PC-9 (cell line): Measurements from ENCODE around the gene ATP6V0B. TPM values are rescaled to one million over a fixed set of nuclear protein-coding genes. Genes with fewer than 3 reads are reported as not detected.

Experiments used
- Bru-seq: library from RNA; stranded (reverse); fragments of 400-500 nt; gene quantifications from one replicate; lab custom pipeline; 2021; lab: Mats Ljungman, UMichigan
- BruChase-seq, 2 experiments: library from RNA; stranded (reverse); fragments of 400-500 nt; gene quantifications; one replicate each; lab custom pipeline; 2021; lab: Mats Ljungman, UMichigan
- BruUV-seq: library from RNA; stranded (reverse); fragments of 400-500 nt; replicated peaks from 2 replicates; lab custom pipeline; 2021; lab: Mats Ljungman, UMichigan
- CTCF ChIA-PET: fragments of 300-600 bp; sonication (Branson Sonifier 250); formaldehyde crosslinking; loops from one replicate; lab custom pipeline; 2022; ENCODE audit warnings: antibody characterized with exemption; lab: Charles Lee
- POLR2A ChIA-PET: fragments of 300-600 bp; sonication (Branson Sonifier 250); formaldehyde crosslinking; loops from one replicate; lab custom pipeline; 2022; ENCODE audit warnings: antibody characterized with exemption; ENCODE audit not compliant: unreplicated experiment; lab: Charles Lee
- DNase-seq, 2 experiments: peaks; one replicate each; pipeline versions ENCODE4 v3.0.0 to v3.0.0-alpha.2; 2015 to 2022; ENCODE audit warnings: mixed read lengths in 1 of 2
- H2AFZ ChIP-seq: fragments of 200-600 bp; sonication (generic); 2 replicates; pipeline ENCODE4 v1.8.1; 2017; ENCODE audit warnings: antibody characterized with exemption
- H3F3A ChIP-seq: fragments of 200-600 bp; sonication (generic); 2 replicates; pipeline ENCODE4 v1.8.1; 2017; ENCODE audit warnings: antibody characterized with exemption, mild to moderate bottlenecking, low read depth; ENCODE audit not compliant: insufficient read depth
- H3K27ac ChIP-seq: fragments of 200-600 bp; sonication (generic); 2 replicates; pipeline ENCODE4 v1.6.1; 2016; ENCODE audit warnings: mixed run types
- H3K27me3 ChIP-seq: fragments of 200-600 bp; sonication (generic); 2 replicates; pipeline ENCODE4 v1.6.1; 2016; ENCODE audit warnings: low read depth, mixed run types; ENCODE audit not compliant: insufficient read depth
- H3K36me3 ChIP-seq: fragments of 200-600 bp; sonication (generic); 2 replicates; pipeline ENCODE4 v1.6.1; 2016; ENCODE audit warnings: low read depth, mixed run types
- H3K4me1 ChIP-seq: fragments of 200-600 bp; sonication (generic); replicated peaks from 2 replicates; pipeline ENCODE4 v1.6.1; 2016; ENCODE audit warnings: mixed run types; ENCODE audit not compliant: insufficient read depth
- H3K4me2 ChIP-seq: fragments of 200-600 bp; sonication (generic); 2 replicates; pipeline ENCODE4 v1.6.1; 2017; ENCODE audit warnings: mixed run types
- H3K4me3 ChIP-seq: fragments of 200-600 bp; sonication (generic); 2 replicates; pipeline ENCODE4 v1.6.1; 2016; ENCODE audit warnings: mixed run types
- H3K79me2 ChIP-seq: fragments of 200-600 bp; sonication (generic); 2 replicates; pipeline ENCODE4 v1.6.1; 2017; ENCODE audit warnings: low read depth, mixed run types
- H3K9me2 ChIP-seq: fragments of 200-600 bp; sonication (generic); 2 replicates; pipeline ENCODE4 v1.8.1; 2017; ENCODE audit warnings: mild to moderate bottlenecking; ENCODE audit not compliant: insufficient read depth
- H3K9me3 ChIP-seq: fragments of 200-600 bp; sonication (generic); 2 replicates; pipeline ENCODE4 v1.8.1; 2016; ENCODE audit warnings: low read depth; ENCODE audit not compliant: insufficient read depth
- H4K20me1 ChIP-seq: fragments of 200-600 bp; sonication (generic); 2 replicates; pipeline ENCODE4 v1.8.1; 2017; ENCODE audit not compliant: insufficient read depth
- EZH2 ChIP-seq: fragments of 200-600 bp; sonication (generic); IDR thresholded peaks from 2 replicates; pipeline ENCODE4 v1.8.0; 2017; ENCODE audit warnings: antibody characterized with exemption, low read depth
- intact Hi-C: fragments of 100-400 bp; cut with micrococcal nuclease; formaldehyde crosslinking; loops from one replicate; pipeline ENCODE4 v1.10.0; 2022; ENCODE audit not compliant: unreplicated experiment
- long read RNA-seq: library from polyadenylated mRNA; stranded (forward); transcript quantifications from one replicate; pipeline ENCODE4 v2.0.0, GENCODE V29; 2022
- total RNA-seq: library from RNA; stranded (reverse); gene quantifications from 2 replicates; pipeline ENCODE4 v1.2.3, GENCODE V29; 2021
- TF ChIP-seq, protein P1 (sequence below): fragments of 200-600 bp; sonication (generic); conservative IDR thresholded peaks from 2 replicates; pipeline ENCODE4 v1.6.1; 2017; ENCODE audit warnings: mixed run types, antibody characterized with exemption, mild to moderate bottlenecking, moderate library complexity

The ATP6V0B gene
- total RNA-seq (110 and 125 TPM in 2 replicates), Bru-seq, nascent RNA (percentile 86 among the genes with signal in this experiment), BruChase-seq, experiment 1, labeled RNA remaining after a 2-hour chase (percentile 93 among the genes with signal in this experiment), BruChase-seq, experiment 2, labeled RNA remaining after a 6-hour chase (percentile 97 among the genes with signal in this experiment)
- long read RNA-seq, transcript ATP6V0B-205 (8 exons, 1,298 nt): major isoform, 313 of 363 reads
- long read RNA-seq, transcript ATP6V0B-201 (7 exons, 944 nt): minor isoform, 29 of 363 reads
- long read RNA-seq, partial matches to known transcripts: 8 of 363 reads
- long read RNA-seq, other reads (novel, unspliced or antisense): 7 of 363 reads

- Histone ChIP-seq H2AFZ (peak within 1 kb of the TSS; percentile 80), H3K9me2 (no peaks in the 10 kb centered on the region), H3K36me3 (peaks cover 22% of the 10 kb centered on the region), H4K20me1 (peaks cover 9% of the 10 kb centered on the region; the same call in 1 of the 2 replicates), H3K9me3 (no peaks in the 10 kb centered on the region), H3K27me3 (no peaks in the 10 kb centered on the region), H3K27ac (peak within 1 kb of the TSS; percentile 38), H3K4me2 (peak within 1 kb of the TSS; percentile 95), H3F3A (peaks cover 45% of the 10 kb centered on the region), H3K4me3 (peak within 1 kb of the TSS; percentile 67), H3K4me1 (peaks cover 46% of the 10 kb centered on the region), H3K79me2 (peaks cover 59% of the 10 kb centered on the region)
- BruUV-seq: no TSS peak
- DNase-seq: peak; percentile 84 to 96
- intact Hi-C loops: loop anchor here (1.0 to 10.0 kb wide), 2 partner anchors 116 to 270 kb away; partner anchors contain the start of gene ST3GAL3
- POLR2A ChIA-PET: interaction anchor here (0.7 kb wide), 1 partner anchor 117 kb away, joined by 3 read pairs; no protein-coding TSS in a partner anchor
- no peak for TF ChIP-seq EZH2
- TF ChIP-seq, protein P1, sequence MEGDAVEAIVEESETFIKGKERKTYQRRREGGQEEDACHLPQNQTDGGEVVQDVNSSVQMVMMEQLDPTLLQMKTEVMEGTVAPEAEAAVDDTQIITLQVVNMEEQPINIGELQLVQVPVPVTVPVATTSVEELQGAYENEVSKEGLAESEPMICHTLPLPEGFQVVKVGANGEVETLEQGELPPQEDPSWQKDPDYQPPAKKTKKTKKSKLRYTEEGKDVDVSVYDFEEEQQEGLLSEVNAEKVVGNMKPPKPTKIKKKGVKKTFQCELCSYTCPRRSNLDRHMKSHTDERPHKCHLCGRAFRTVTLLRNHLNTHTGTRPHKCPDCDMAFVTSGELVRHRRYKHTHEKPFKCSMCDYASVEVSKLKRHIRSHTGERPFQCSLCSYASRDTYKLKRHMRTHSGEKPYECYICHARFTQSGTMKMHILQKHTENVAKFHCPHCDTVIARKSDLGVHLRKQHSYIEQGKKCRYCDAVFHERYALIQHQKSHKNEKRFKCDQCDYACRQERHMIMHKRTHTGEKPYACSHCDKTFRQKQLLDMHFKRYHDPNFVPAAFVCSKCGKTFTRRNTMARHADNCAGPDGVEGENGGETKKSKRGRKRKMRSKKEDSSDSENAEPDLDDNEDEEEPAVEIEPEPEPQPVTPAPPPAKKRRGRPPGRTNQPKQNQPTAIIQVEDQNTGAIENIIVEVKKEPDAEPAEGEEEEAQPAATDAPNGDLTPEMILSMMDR: no peak
- CTCF ChIA-PET: interaction anchor here (0.9 kb wide), 1 partner anchor 16 kb away, joined by 3 read pairs; no protein-coding TSS in a partner anchor
Measured at GRCh38 chr1:43974443-43975248, at the start of gene ATP6V0B. TSS of gene ATP6V0B (plus strand) at chr1:43974960. CDS start at chr1:43975041, 81 bp downstream.

- no peak overlapping the region for H3K4me3 ChIP-seq
- TF ChIP-seq, protein P1: no peak
- TF ChIP-seq EZH2: no peak
- no peaks in the 10 kb centered on the region for H3K36me3 ChIP-seq
- ChIA-PET CTCF (no interaction called here), POLR2A (no interaction called here)
- intact Hi-C loops: no loop called here
- H3K27ac ChIP-seq: no peak overlapping the region
- BruUV-seq: no TSS peak
- H2AFZ ChIP-seq: no peak overlapping the region
- H3K9me2 ChIP-seq: no peaks in the 10 kb centered on the region
- H3K9me3 ChIP-seq: peaks cover 2% of the 10 kb centered on the region; the same call in 1 of the 2 replicates
- no peaks in the 10 kb centered on the region for H4K20me1 ChIP-seq
- DNase-seq: no peak
- peaks cover 27% of the 10 kb centered on the region for H3K4me1 ChIP-seq
- peaks cover 22% of the 10 kb centered on the region; the same call in 1 of the 2 replicates for H3F3A ChIP-seq
- no peak overlapping the region for H3K4me2 ChIP-seq
- no peaks in the 10 kb centered on the region for H3K79me2 ChIP-seq
- H3K27me3 ChIP-seq: no peaks in the 10 kb centered on the region
Measured at GRCh38 chr1:43925846-43926245, 48.9 kb upstream of the ATP6V0B start.
